Activated CD8-positive, alpha-beta T cell treated with anti-CD3 and anti-CD28 coated beads for 36 hours (primary cell): Measurements from ENCODE around the gene CACNG5. TPM values are rescaled to one million over a fixed set of nuclear protein-coding genes. Genes with fewer than 3 reads are reported as not detected.

ENCODE experiments used
- ATAC-seq: fragments of 200-7000 bp; cut with Tn5 transposase; one replicate; pipeline ENCODE4 v1.10.0; 2021; ENCODE audit warnings: mild to moderate bottlenecking, moderate library complexity
- CTCF ChIA-PET: fragments of 350-600 bp; sonication (Branson Sonifier 250); formaldehyde crosslinking; loops from one replicate; lab custom pipeline; 2021; ENCODE audit warnings: antibody characterized with exemption; lab: Charles Lee
- POLR2A ChIA-PET: fragments of 350-600 bp; sonication (Branson Sonifier 250); formaldehyde crosslinking; loops from one replicate; lab custom pipeline; 2021; ENCODE audit warnings: antibody characterized with exemption; lab: Charles Lee
- DNase-seq: peaks from one replicate; pipeline ENCODE4 v3.0.0-alpha.2; 2020
- H3K27ac Mint-ChIP-seq: one replicate; pipeline ENCODE4 v1.8.0; 2021; ENCODE audit warnings: mild to moderate bottlenecking, mixed read lengths
- H3K27me3 Mint-ChIP-seq: one replicate; pipeline ENCODE4 v1.8.0; 2021; ENCODE audit warnings: mixed read lengths
- H3K36me3 Mint-ChIP-seq: one replicate; pipeline ENCODE4 v1.8.0; 2021; ENCODE audit warnings: low read depth, mixed read lengths
- H3K4me1 Mint-ChIP-seq: one replicate; pipeline ENCODE4 v1.8.0; 2021; ENCODE audit warnings: low read depth, mixed read lengths
- H3K4me3 Mint-ChIP-seq: one replicate; pipeline ENCODE4 v1.8.0; 2021; ENCODE audit warnings: mild to moderate bottlenecking, moderate library complexity, mixed read lengths
- H3K9me3 Mint-ChIP-seq: one replicate; pipeline ENCODE4 v1.8.0; 2021; ENCODE audit warnings: mixed read lengths
- CTCF ChIP-seq: fragments of 200-600 bp; IDR thresholded peaks from one replicate; pipeline ENCODE4 v1.8.0; 2022; ENCODE audit warnings: antibody characterized with exemption, mild to moderate bottlenecking
- intact Hi-C: fragments of 100-400 bp; cut with micrococcal nuclease; formaldehyde crosslinking; loops from one replicate; pipeline ENCODE4 v1.10.0; 2022
- total RNA-seq, 2 experiments: library from RNA; stranded (reverse); gene quantifications; one replicate each; pipeline ENCODE4 v1.2.3, GENCODE V29; 2021

Gene CACNG5
- total RNA-seq, 2 experiments from 2014 or later: not detected

GRCh38 chr17:66889480-66890230 lies 54.7 kb downstream of the CACNG5 start:
- POLR2A ChIA-PET: interaction anchor here (0.6 kb wide), 1 partner anchor 47 kb away, joined by 3 read pairs; no protein-coding TSS in a partner anchor
- intact Hi-C loops: no loop called here

GRCh38 chr17:66892246-66892645 lies 57.3 kb downstream of the CACNG5 start:
- H3K27ac Mint-ChIP-seq: no peak overlapping the region
- ATAC-seq (no peak), DNase-seq (no peak)
- H3K4me1 Mint-ChIP-seq: no peaks in the 10 kb centered on the region
- H3K36me3 Mint-ChIP-seq: no peaks in the 10 kb centered on the region
- no peaks in the 10 kb centered on the region for H3K27me3 Mint-ChIP-seq
- H3K4me3 Mint-ChIP-seq: no peak overlapping the region
- H3K9me3 Mint-ChIP-seq: no peaks in the 10 kb centered on the region
- TF ChIP-seq CTCF: no peak
- intact Hi-C loops: no loop called here
- POLR2A ChIA-PET: interaction anchor here (1.2 kb wide), 1 partner anchor 8 kb away, joined by 3 read pairs; no protein-coding TSS in a partner anchor
- CTCF ChIA-PET: no interaction called here

More at GRCh38 chr17:66889480-66890230, 54.7 kb downstream of the CACNG5 start:
- H3K27me3 Mint-ChIP-seq: no peaks in the 10 kb centered on the region
- ATAC-seq: no peak
- no peak for DNase-seq
- H3K36me3 Mint-ChIP-seq: no peaks in the 10 kb centered on the region
- no peak overlapping the region for H3K4me3 Mint-ChIP-seq
- CTCF ChIA-PET: no interaction called here
- TF ChIP-seq CTCF: no peak
- H3K4me1 Mint-ChIP-seq: no peaks in the 10 kb centered on the region
- H3K27ac Mint-ChIP-seq: no peak overlapping the region
- H3K9me3 Mint-ChIP-seq: no peaks in the 10 kb centered on the region

- no peaks in the 10 kb centered on the region for H3K36me3 Mint-ChIP-seq
- no peaks in the 10 kb centered on the region for H3K4me1 Mint-ChIP-seq
- intact Hi-C loops: no loop called here
- H3K27me3 Mint-ChIP-seq: no peaks in the 10 kb centered on the region
- H3K4me3 Mint-ChIP-seq: no peak overlapping the region
- H3K9me3 Mint-ChIP-seq: no peaks in the 10 kb centered on the region
- ChIA-PET POLR2A (no interaction called here), CTCF (no interaction called here)
- H3K27ac Mint-ChIP-seq: no peak overlapping the region
- no peak for TF ChIP-seq CTCF
- ATAC-seq: no peak
- DNase-seq: no peak
Observed at GRCh38 chr17:66893382-66893781, 58.5 kb downstream of the CACNG5 start.

GRCh38 chr17:66893863-66894262 lies 58.9 kb downstream of the CACNG5 start:
- H3K4me3 Mint-ChIP-seq: no peak overlapping the region
- intact Hi-C loops: no loop called here
- ChIA-PET POLR2A (no interaction called here), CTCF (no interaction called here)
- no peak overlapping the region for H3K27ac Mint-ChIP-seq
- no peaks in the 10 kb centered on the region for H3K27me3 Mint-ChIP-seq
- no peak for TF ChIP-seq CTCF
- DNase-seq (no peak), ATAC-seq (no peak)
- no peaks in the 10 kb centered on the region for H3K36me3 Mint-ChIP-seq
- H3K9me3 Mint-ChIP-seq: no peaks in the 10 kb centered on the region
- no peaks in the 10 kb centered on the region for H3K4me1 Mint-ChIP-seq

- CTCF ChIA-PET: no interaction called here
- no peaks in the 10 kb centered on the region for H3K4me1 Mint-ChIP-seq
- no peak overlapping the region for H3K4me3 Mint-ChIP-seq
- no peak for TF ChIP-seq CTCF
- ATAC-seq: no peak
- POLR2A ChIA-PET: interaction anchor here (0.7 kb wide), 1 partner anchor 290 kb away, joined by 3 read pairs; no protein-coding TSS in a partner anchor
- no peak for DNase-seq
- H3K36me3 Mint-ChIP-seq: no peaks in the 10 kb centered on the region
- no peak overlapping the region for H3K27ac Mint-ChIP-seq
- no peaks in the 10 kb centered on the region for H3K27me3 Mint-ChIP-seq
- H3K9me3 Mint-ChIP-seq: no peaks in the 10 kb centered on the region
- intact Hi-C loops: no loop called here
Observed at GRCh38 chr17:66897141-66897540, 62.2 kb downstream of the CACNG5 start.
